HepG2 (cell line): ENCODE measurements around the gene SURF1. TPM values are rescaled to one million over a fixed set of nuclear protein-coding genes. Genes with fewer than 3 reads are reported as not detected.

ENCODE experiments used
- CHD4 ChIP-seq: fragments of 200-600 bp; sonication (generic); IDR thresholded peaks from 2 replicates; pipeline ENCODE4 v1.7.0; 2017; ENCODE audit warnings: mild to moderate bottlenecking, low read length, borderline replicate concordance
- GATAD1 ChIP-seq: IDR thresholded peaks from 2 replicates; pipeline ENCODE4 v1.6.1; 2016; ENCODE audit warnings: missing genetic modification reagents, missing compliant biosample characterization
- GFI1 ChIP-seq: sonication (generic); formaldehyde crosslinking; IDR thresholded peaks from 2 replicates; pipeline ENCODE4 v1.5.0; 2020; ENCODE audit warnings: missing genetic modification reagents, mild to moderate bottlenecking, borderline replicate concordance
- KLF15 ChIP-seq: sonication (generic); formaldehyde crosslinking; IDR thresholded peaks from 2 replicates; pipeline ENCODE4 v1.8.1; 2023; ENCODE audit warnings: borderline replicate concordance, mild to moderate bottlenecking, inconsistent platforms, missing genetic modification reagents, mixed read lengths
- NFE2 ChIP-seq: sonication (generic); formaldehyde crosslinking; IDR thresholded peaks from 2 replicates; pipeline ENCODE4 v1.4.0; 2020; ENCODE audit warnings: missing genetic modification reagents
- RARA ChIP-seq: IDR thresholded peaks from 2 replicates; pipeline ENCODE4 v1.6.1; 2016; ENCODE audit warnings: missing genetic modification reagents, missing compliant biosample characterization
- RBAK ChIP-seq: sonication (generic); formaldehyde crosslinking; IDR thresholded peaks from 2 replicates; pipeline ENCODE4 v1.5.1; 2020; ENCODE audit warnings: mild to moderate bottlenecking, missing genetic modification reagents
- RNF2 ChIP-seq: fragments of 450-650 bp; conservative IDR thresholded peaks from 2 replicates; pipeline ENCODE4 v1.6.1; 2016; ENCODE audit warnings: low read depth
- SIN3B ChIP-seq: fragments of 150-350 bp; IDR thresholded peaks from 2 replicates; pipeline ENCODE4 v1.6.1; 2014; ENCODE audit warnings: low read length
- SMAD3 ChIP-seq: sonication (generic); formaldehyde crosslinking; IDR thresholded peaks from 2 replicates; pipeline ENCODE4 v1.4.0; 2020; ENCODE audit warnings: missing genetic modification reagents
- SOX13 ChIP-seq, 3 experiments: fragments of 450-650 bp in 1 of 3; sonication (generic) in 1 of 3; formaldehyde crosslinking in 1 of 3; IDR thresholded peaks in 2 of 3; conservative IDR thresholded peaks in 1 of 3; 2 replicates each; pipeline versions ENCODE4 v1.5.0 to v1.6.1; 2016 to 2020; ENCODE audit warnings: antibody characterized with exemption in 1 of 3, mild to moderate bottlenecking in 1 of 3, missing compliant biosample characterization in 1 of 3, missing genetic modification reagents in 1 of 3, moderate library complexity in 1 of 3
- SP140L ChIP-seq: sonication (generic); formaldehyde crosslinking; IDR thresholded peaks from 2 replicates; pipeline ENCODE4 v1.4.0; 2020; ENCODE audit warnings: missing genetic modification reagents, borderline replicate concordance
- TP53 ChIP-seq: sonication (generic); formaldehyde crosslinking; conservative IDR thresholded peaks from 2 replicates; pipeline ENCODE4 v1.4.0; 2020; ENCODE audit warnings: missing genetic modification reagents
- WIZ ChIP-seq: sonication (generic); formaldehyde crosslinking; IDR thresholded peaks from 2 replicates; pipeline ENCODE4 v1.5.1; 2020; ENCODE audit warnings: mild to moderate bottlenecking, missing genetic modification reagents
- XRCC5 ChIP-seq: fragments of 200-400 bp; formaldehyde crosslinking; optimal IDR thresholded peaks from 2 replicates; pipeline ENCODE3; 2017; ENCODE audit warnings: mild to moderate bottlenecking, low read length
- ZBTB14 ChIP-seq: sonication (generic); formaldehyde crosslinking; IDR thresholded peaks from 2 replicates; pipeline ENCODE4 v1.4.0; 2020; ENCODE audit warnings: missing genetic modification reagents
- ZFP82 ChIP-seq: sonication (generic); formaldehyde crosslinking; IDR thresholded peaks from 2 replicates; pipeline ENCODE4 v1.5.1; 2020; ENCODE audit warnings: mild to moderate bottlenecking, missing genetic modification reagents, borderline replicate concordance
- ZNF180 ChIP-seq: sonication (generic); formaldehyde crosslinking; IDR thresholded peaks from 2 replicates; pipeline ENCODE4 v1.4.0; 2020; ENCODE audit warnings: low read depth, missing genetic modification reagents, borderline replicate concordance
- ZNF501 ChIP-seq: sonication (generic); formaldehyde crosslinking; IDR thresholded peaks from 2 replicates; pipeline ENCODE4 v1.5.1; 2020; ENCODE audit warnings: mild to moderate bottlenecking, moderate library complexity, missing genetic modification reagents
- ZNF572 ChIP-seq: sonication (generic); formaldehyde crosslinking; IDR thresholded peaks from 2 replicates; pipeline ENCODE4 v1.5.1; 2020; ENCODE audit warnings: mild to moderate bottlenecking, missing genetic modification reagents
- ZSCAN25 ChIP-seq: sonication (generic); formaldehyde crosslinking; IDR thresholded peaks from 2 replicates; pipeline ENCODE4 v1.8.0; 2022; ENCODE audit warnings: mild to moderate bottlenecking, missing genetic modification reagents
- ZUFSP ChIP-seq: sonication (generic); formaldehyde crosslinking; IDR thresholded peaks from 2 replicates; pipeline ENCODE4 v1.9.0; 2021; ENCODE audit warnings: missing genetic modification reagents, mild to moderate bottlenecking, borderline replicate concordance
- polyA plus RNA-seq, 8 experiments: library from polyadenylated mRNA; depleted of rRNA in 3 of 8; stranded (reverse) in 7 of 8; unstranded in 1 of 8; fragments of >200 nt; fragmentation: Illumina TruSeq in 4 of 8; extraction: Trizol in 4 of 8; gene quantifications; 2 replicates each; pipeline versions ENCODE4 v1.2.1 to v1.2.3, GENCODE V29; 2011 to 2016; ENCODE audit warnings: low read depth in 4 of 8, missing spikeins in 1 of 8, mixed read lengths in 1 of 8; ENCODE audit not compliant: insufficient read depth in 1 of 8
- total RNA-seq, 5 experiments: library from RNA; depleted of rRNA; stranded (reverse); fragments of >200 nt; fragmentation: Illumina TruSeq; extraction: Trizol; gene quantifications; 2 replicates each; pipeline ENCODE4 v1.2.3, GENCODE V29; 2016; ENCODE audit warnings: low read depth in 1 of 5
- TF ChIP-seq, protein P1 (sequence below): sonication (generic); formaldehyde crosslinking; IDR thresholded peaks from 2 replicates; pipeline ENCODE4 v1.4.0; 2020; ENCODE audit warnings: mild to moderate bottlenecking, missing genetic modification reagents
- TF ChIP-seq, protein P2 (sequence below): sonication (generic); formaldehyde crosslinking; IDR thresholded peaks from 2 replicates; pipeline ENCODE4 v1.5.0; 2020; ENCODE audit warnings: missing genetic modification reagents

SURF1 gene
- total and polyA plus RNA-seq, 2 of the 13 experiments (the other 11 are each of a cell fraction or from before 2014, with no cell fraction given): 17.8 to 40.7 TPM

GRCh38 chr9:133375116-133375723 is 18.9 kb upstream of the SURF1 start (continued):
- peak; percentile 28; the same call in 1 of the 2 replicates for TF ChIP-seq ZNF501 (CRISPR knock-in tag)
- no peak for TF ChIP-seq SOX13 (IDR thresholded peaks at IDR 0.05)
- no peak for TF ChIP-seq SOX13 (CRISPR knock-in tag; conservative IDR thresholded peaks at IDR 0.05 in 1 of 2, IDR thresholded peaks at IDR 0.05 in 1 of 2)
- TF ChIP-seq NFE2 (CRISPR knock-in tag): no peak
- TF ChIP-seq SP140L (CRISPR knock-in tag): no peak
- TF ChIP-seq, protein P1, sequence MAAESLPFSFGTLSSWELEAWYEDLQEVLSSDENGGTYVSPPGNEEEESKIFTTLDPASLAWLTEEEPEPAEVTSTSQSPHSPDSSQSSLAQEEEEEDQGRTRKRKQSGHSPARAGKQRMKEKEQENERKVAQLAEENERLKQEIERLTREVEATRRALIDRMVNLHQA (CRISPR knock-in tag): no peak
- TF ChIP-seq SIN3B: no peak
- no peak for TF ChIP-seq ZUFSP (CRISPR knock-in tag)
- TF ChIP-seq, protein P2, sequence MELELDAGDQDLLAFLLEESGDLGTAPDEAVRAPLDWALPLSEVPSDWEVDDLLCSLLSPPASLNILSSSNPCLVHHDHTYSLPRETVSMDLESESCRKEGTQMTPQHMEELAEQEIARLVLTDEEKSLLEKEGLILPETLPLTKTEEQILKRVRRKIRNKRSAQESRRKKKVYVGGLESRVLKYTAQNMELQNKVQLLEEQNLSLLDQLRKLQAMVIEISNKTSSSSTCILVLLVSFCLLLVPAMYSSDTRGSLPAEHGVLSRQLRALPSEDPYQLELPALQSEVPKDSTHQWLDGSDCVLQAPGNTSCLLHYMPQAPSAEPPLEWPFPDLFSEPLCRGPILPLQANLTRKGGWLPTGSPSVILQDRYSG (CRISPR knock-in tag): no peak
- TF ChIP-seq ZBTB14 (CRISPR knock-in tag): no peak
- TF ChIP-seq GATAD1 (CRISPR knock-in tag): peak; percentile 51
- no peak for TF ChIP-seq WIZ (CRISPR knock-in tag)
- TF ChIP-seq KLF15 (CRISPR knock-in tag): no peak
- TF ChIP-seq XRCC5: no peak
- no peak for TF ChIP-seq TP53 (CRISPR knock-in tag)
- no peak for TF ChIP-seq CHD4
- no peak for TF ChIP-seq RBAK (CRISPR knock-in tag)
- TF ChIP-seq ZNF572 (CRISPR knock-in tag): no peak
- 0 out of 2 replicates have a peak, but pooled peaks have one; percentile 14 for TF ChIP-seq RARA (CRISPR knock-in tag)
- TF ChIP-seq ZFP82 (CRISPR knock-in tag): no peak
- no peak for TF ChIP-seq ZNF180 (CRISPR knock-in tag)
- TF ChIP-seq ZSCAN25 (CRISPR knock-in tag): 0 out of 2 replicates have a peak, but pooled peaks have one; percentile 20
- TF ChIP-seq SMAD3: no peak
- TF ChIP-seq GFI1 (CRISPR knock-in tag): no peak; the same call in 1 of the 2 replicates
- TF ChIP-seq RNF2: no peak
